Mesenteric fat pad (tissue), 1 donor: ENCODE data around the gene KCNK10. TPM values are rescaled to one million over a fixed set of nuclear protein-coding genes. Genes with fewer than 3 reads are reported as not detected.

ENCODE experiments used
- DNase-seq: peaks from one replicate; pipeline ENCODE4 v3.0.0-alpha.2; 2020; ENCODE audit warnings: low spot score
- total RNA-seq: library from RNA; stranded (reverse); fragmentation: NEBNext Ultra II Directional; extraction: Animal tissue kit (Norgen Biotek cat#: 25700); gene quantifications from one replicate; pipeline ENCODE4 v1.2.1, GENCODE V29; 2021
- donor health status: DM: yes; HTN: yes; CAD: no.

KCNK10 gene
- total RNA-seq, 1 donor from 2014 or later = not detected

DNA sequence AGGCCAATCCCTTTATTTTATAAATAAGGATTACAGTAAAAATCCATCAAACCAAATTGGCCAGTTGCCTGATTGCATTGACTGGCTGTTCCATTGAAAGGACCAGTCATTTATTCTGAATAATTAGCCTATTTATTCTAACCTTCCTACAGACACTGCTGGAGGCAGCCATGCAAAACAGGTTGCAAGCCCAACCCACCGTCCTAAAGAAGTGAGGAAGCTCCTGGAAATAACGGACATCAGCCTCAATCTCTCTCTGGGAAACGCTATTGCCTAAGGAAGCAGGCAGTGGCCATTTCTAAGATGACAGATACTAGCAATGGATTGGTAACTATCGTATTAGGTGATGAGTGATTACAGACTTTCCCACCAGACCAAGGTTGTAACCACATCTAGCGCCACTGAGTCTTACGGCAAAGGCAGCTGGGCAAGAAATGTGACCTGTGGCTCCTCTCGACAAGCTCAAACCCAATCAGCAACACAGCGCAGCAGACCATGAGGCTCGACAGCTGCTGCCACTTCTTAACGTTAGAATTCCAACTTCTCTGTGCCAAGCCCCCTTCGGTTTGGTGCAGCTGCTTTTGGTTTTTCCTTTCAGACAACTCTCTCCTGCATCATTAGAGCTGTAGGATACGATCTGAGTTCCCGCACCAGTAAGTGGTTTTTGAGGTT is 134.2 kb downstream of the KCNK10 start:
- no peak for DNase-seq

DNA sequence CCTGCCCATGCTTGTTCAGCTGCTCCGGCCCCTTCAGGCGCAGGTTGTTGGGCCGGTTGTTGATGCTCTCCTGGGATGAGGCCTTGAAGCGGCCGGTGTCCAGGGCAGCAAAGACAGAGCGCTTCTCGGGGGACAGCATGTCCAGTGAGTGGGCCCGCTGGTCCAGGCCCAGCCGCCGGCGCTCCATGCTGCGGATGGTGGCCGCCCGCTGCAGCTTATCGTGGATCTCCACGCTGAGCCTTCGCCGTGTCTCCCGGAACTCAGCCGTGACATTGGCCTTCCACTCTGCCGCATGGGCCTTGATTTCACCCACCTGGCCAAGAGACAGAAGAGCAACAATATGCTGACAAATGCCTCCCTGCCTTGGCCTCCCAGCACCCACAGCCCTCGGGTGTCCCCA is 137.2 kb downstream of the KCNK10 start:
- no peak for DNase-seq

DNA sequence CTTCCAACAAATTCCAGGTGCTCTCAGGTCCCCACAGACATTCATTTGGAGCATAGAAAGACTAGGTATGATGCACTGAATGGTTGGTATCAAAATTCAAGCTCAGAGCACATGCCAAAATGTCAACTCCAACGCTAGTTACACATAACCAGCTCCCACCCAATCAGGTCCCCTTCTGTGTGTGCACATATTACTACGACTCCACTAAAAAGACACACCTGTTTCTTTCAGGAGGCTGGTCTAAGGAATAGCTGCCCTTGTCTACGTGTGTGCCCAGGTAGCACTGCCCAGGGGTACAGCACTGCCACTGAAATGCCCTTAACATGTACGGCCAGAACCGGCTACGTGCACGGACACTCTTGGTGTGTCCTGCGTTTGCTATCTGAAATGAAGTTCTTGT is 138.1 kb downstream of the KCNK10 start:
- no peak for DNase-seq

DNA sequence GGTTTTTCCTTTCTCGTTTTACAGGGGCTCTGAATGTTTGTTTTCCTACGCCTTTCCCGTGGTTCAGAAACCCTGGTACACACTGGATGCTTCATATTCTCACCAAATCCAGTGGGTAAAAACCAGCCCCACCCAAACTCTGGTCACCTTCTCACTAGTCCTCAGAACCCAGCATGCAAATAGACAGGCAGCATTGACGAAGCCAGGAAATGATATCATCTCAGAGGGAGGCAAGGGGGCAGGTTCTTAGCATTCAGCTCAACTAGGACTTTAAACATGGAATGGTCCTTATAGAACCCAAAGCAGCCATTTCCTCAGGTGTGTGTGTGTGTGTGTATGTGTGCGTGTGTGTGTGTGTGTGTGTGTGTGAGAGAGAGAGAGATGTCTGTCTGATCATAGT is 142.0 kb downstream of the KCNK10 start:
- DNase-seq = no peak

DNA sequence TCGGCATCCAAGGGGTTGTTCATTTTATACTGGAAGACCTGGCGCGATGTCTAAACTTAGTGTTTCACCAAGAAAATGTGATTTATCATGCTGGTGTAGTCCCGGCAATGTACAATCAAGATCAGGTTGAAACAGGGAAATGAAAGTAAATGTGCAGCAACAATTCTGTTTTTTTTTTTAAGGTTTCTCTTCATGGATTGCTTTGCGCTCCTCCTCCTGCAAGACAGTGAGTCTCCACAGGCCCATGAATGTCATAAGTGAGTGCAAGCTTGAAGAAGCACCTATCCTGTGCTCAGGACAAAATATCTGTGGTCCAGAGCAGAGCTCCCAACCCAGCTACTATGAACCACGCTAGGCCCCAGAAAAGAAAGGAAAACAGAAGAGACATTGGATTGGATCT is 143.4 kb downstream of the KCNK10 start:
- DNase-seq = no peak

DNA sequence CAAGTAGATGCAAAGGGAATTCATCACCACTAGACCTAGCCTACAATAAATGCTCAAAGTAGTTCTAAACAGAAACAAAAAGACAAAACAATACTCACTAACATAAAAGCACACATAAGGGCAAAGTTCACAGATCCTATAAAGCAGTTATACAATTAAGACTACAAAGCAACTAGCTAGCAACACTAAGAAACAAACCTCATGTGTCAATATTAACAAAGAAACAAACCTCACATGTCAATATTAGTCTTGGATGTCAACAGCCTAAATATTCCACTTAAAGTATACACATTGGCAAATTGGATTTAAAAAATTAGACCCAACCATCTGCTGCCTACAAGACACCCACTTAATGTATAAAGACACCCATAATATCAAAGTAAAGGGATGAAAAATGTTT is 152.7 kb downstream of the KCNK10 start:
- DNase-seq = no peak

DNA sequence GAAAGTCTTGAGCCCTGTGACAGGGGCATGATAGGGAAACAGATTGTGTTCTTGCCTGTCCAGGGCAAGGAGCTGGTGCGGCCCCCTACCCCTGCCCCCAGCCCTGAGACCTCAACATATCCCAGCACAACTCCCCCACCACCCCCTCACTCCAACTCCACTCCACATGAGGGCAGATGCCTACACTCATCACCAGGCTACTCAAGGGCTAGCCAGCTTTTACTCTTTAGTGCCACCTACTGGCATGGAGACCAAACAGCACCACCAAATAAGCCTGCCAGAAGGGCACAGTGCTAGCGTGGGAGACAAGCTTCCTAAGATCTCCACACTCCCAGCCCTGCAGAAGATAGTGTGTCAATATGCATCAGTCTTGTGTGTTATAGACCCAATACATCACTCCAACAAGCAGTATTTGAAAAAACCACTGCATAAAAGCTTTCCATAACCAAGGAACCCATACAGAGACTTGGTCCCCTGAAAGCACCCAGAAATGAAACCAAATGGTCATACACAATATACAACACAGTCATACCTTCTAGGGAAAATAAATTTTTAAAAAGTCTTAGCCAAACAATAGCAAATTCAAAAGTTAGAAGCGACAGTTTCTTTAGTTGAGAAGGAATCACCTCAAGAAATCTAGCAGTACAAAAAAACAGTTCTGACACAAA is 154.4 kb downstream of the KCNK10 start:
- DNase-seq = no peak

DNA sequence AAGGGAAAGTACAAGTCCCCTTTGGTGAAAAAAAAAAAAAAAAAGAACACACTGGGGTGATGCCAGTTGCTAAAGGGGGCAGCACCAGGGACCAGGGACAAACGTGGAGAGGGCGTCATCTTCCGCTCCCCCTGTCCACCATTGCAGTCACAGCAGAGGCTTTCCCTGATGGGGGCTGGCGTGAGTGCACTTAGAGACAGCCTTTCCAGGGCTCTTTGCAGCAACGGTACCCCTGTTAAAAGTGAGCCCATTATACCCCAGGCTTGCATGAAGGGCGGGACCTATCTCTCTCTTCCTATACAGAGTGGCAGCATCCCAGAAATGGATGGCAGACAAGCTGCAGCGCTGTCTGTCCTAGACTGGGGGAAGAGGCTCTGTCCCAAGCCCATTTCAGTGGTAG is 155.0 kb downstream of the KCNK10 start:
- DNase-seq = no peak

DNA sequence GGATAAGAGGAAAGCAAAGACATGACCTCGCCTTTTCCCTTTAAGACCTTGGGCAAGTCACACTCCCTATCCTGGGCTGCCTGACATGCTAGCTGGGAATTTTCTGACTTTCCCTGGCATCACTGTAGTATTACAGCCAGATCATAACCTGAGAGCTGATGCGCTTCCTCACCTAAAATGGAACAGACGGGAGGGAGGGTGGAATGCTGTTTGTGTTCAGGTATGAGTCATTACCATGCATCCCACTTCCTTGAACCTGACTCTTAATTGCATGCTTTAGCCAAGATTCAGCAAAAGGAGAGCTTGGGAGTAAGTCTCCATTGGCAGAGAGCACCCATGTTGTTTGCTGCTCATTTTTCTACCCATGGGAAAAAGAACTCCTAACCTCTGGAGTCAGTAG is 156.5 kb downstream of the KCNK10 start:
- no peak for DNase-seq

DNA sequence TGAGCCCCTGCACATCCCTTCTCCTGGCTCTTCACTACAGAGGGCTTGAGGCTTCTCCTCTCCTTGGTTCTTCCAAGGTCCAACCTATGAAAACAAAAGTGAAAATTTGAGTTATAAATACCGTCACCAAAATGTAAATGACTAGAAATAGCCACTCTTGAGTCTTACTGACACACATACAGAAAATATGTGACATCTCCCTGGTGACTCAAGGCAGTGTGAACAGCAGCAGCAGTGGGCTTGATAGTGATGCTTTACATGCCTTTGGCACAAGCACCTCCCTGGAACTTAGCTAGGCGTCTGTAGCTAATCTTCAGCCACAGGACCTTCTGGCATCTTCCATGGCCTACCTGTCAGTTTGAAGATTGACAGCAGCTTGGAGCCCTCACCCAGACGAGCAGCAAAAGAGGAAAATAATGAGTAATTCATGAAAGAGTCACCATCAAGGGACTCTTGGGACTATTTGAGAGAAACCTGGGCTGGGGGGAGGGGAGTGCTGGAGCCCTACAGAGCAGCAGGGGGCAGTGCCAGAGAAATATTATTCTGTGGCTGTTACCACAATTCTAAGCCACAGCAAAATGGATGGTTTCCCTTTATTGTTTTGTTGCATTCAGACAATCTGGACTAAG is 158.0 kb downstream of the KCNK10 start:
- DNase-seq = no peak

DNA sequence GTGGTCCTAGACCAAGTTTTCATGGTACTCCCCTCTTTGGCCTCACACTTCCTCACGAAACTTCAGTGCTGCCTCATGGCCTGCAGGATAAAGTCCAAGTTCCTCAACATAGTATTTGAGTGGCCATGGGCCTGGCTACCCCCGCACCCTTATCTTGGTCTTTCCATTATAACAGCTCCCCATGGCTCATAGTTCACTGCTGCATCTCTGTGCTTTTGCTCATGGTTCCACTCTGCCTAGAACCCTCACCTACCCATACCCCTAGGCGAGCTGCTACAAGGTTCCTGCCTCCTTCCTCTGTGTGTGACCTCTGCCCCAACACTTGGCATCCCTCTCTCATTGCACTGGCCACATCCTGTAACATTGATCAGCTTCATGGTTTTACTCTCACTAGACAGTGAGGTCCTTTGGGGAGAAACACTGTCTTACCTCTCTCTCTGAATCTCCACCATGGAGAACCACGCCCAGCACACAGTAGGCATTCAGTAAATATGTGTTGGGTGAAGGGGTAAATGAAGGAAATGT is 159.3 kb downstream of the KCNK10 start:
- DNase-seq = no peak

DNA sequence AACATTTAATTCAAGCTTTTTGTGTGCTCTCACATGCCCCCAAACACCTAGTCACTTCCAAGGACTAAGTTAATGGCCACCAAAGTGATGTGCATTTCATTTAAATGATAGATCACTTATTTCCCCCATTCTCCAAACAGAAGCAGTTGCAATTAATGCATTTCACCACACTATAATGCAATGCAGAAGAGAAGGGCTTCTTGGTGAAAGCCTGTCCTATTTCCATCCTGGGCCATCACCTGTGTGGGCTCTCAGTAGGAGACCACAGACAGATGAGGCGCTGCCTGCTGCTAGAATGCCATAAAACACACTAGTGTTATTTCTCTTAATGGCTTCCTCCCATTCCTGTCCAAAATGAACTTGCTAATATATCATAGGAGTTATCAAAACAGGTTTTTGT is 166.9 kb downstream of the KCNK10 start:
- DNase-seq = no peak

DNA sequence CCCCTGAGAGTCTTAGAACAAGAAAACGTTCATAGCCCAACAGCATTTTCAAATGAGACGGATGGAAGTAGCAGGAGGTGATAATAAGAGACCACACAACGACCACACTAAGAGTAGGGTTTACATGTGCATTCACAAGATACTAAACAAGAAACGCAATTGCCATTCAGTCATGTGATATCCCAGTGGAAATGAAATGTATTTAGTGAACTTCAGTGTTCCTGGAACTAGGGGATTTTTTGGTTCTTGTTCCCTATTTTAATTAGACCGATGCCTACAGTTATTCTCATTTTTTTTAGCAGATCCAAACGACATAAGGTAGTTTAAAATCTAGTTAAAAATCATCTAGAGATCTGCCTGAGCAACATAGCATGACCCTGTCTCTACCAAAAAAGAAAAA is 168.1 kb downstream of the KCNK10 start:
- DNase-seq = no peak

DNA sequence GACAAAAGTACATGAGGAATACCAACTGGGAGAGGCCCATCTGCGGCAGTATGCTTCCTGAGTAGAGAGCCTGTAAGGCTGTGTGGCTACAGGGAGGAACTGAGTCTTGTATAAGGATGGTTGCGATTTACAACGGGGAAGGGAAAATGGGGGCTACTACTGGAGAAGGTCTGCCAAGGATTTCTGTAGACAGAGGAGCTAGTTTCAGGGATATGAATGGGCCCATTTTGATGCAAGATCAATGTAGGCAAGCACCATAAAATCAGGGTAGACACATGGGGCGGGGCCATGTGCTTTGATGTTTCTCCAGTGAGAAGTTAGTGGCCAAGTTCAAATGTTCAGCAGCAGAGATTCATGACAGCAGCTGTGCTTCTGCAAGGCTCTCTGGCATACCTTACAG is 168.7 kb downstream of the KCNK10 start:
- no peak for DNase-seq

DNA sequence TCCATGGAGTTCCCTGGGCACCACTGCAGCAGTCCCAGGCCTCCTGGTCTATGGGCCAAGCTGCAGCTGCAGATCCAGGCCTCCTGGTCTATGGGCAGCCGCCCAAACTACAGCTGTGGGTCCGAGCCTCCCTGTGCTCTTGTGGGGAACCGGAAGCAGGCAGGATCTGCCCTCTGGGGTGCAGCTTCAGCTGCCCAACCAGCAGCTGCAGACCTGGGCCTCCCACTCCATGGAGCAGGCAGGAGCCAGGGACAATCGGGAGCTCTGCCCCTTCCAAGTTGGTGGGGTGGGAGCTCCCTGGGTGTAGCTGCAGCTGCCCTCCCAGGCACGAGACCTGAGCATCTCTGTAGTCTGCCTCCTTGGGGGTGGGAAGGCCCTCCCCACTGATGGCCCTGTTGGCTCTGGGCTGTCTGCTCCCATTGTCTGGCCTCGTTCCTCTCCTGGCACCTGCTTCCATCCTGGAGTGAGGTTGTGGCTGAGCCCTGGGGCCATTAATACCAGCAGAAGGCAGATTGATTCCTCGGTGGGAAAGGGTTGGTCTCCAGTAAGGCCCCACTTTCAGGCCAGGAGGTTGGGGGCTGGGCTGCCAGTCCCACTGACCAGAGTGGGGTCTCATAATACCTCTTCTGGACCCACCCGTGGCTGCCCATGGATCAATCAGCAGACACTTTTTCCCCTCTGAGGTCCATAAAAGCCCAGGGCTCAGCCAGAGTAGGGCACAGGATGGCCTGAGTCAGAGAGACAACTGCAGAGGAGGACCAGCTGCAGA is 176.0 kb downstream of the KCNK10 start:
- DNase-seq = no peak

DNA sequence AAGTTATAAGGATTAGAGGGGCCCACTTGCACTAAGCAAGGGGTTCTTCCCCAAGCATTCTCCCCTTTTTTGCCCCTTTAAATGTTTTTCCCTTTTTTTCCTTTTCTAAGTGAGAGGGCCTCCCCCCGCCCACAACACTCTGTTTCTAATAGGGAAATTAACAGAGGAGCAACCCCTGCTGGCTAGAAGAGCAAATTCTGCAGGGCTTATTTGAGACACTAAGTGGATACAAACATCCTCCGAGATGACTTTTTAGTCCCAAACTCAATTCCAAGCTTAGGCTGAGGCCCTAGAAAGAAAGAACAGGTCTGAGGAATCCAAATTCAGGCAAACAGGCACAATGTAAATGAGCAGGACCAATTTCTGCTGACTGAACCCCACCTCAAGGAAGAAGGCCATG is 179.3 kb downstream of the KCNK10 start:
- no peak for DNase-seq

DNA sequence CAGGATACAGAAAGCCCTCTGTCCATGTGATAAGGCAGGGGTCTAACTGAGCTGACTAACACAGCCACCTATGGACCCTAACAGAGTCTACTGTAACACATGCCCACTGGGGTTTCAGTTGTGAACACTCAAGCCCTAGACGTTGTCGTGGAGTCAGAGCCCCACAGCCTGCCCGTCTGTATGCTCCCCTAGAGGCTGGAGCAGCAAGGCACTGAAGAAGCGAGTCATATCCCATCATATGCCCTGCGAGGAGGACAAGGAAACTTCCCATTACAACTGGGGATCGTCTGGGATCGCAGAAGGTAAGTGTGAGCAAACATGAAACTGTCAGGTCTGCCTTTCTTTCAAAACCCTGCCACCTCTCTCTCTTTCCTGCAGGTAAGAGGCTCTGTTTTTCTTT is 180.1 kb downstream of the KCNK10 start:
- no peak for DNase-seq

DNA sequence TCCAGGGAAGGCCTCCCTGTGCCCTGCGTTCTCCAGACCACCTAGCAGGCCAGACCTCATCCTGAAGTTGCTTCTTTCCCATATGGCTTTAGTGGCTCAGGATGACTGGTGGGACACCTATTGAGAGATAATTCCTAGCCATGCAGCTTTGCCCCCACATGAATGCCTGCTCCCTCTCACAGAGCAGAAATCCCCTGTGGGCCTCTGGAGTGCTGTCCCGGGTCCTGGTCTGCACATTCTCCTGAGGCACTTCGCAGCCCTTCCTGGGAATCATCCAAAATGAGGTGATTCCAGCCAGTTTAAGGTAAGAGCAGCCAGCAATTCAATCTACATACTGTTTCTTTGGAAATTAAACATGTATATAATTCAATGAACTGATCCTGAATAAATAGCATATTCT is 182.2 kb downstream of the KCNK10 start:
- no peak for DNase-seq

DNA sequence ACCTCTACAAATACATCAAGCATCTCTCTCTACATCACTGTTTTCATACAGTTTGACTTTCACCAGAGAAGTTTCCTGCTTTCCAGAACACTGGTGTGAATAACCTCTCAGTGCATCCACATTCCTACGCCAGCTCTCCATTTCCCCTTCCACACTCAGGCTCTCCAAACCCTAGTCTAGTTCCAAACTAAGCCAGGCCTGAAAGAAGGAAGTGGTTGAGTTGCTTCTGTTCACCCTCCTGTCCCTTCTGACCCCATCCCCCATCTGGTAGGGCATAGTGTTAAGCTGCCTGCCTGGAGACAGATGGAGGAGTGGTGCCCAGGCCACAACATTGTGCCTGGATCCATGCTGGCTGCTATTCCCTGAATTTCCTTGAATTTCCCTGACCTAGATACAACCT is 185.7 kb downstream of the KCNK10 start:
- no peak for DNase-seq
